Renal cortex interstitium (tissue), 11 donors: ENCODE data around the gene TEX54. TPM values are rescaled to one million over a fixed set of nuclear protein-coding genes. Genes with fewer than 3 reads are reported as not detected.

Experiments
- DNase-seq, 11 donors: peaks; one replicate each; pipeline ENCODE4 v3.0.0-alpha.2; 2013; ENCODE audit warnings: low read depth in 9 of 11, low spot score in 4 of 11; ENCODE audit errors: extremely low read depth in 1 of 11
- polyA plus RNA-seq, 3 donors: library from polyadenylated mRNA; unstranded; fragments of 120-200 nt; gene quantifications; one replicate each; pipeline ENCODE4 v1.2.1, GENCODE V29; 2013; ENCODE audit not compliant: insufficient read length in 3 of 3

Gene TEX54
- polyA plus RNA-seq, 3 donors: 0.42 TPM; not detected in 2

- DNase-seq: no peak
Measured at GRCh38 chr11:62801071-62801470, 31.6 kb downstream of the TEX54 start.

- DNase-seq: no peak
Measured at GRCh38 chr11:62799486-62799885, 33.2 kb downstream of the TEX54 start.

GRCh38 chr11:62796281-62796680, 36.4 kb downstream of the TEX54 start:
- DNase-seq: no peak

- no peak for DNase-seq
Measured at GRCh38 chr11:62794201-62794775, 38.4 kb downstream of the TEX54 start.

GRCh38 chr11:62792202-62792575, 40.5 kb downstream of the TEX54 start:
- DNase-seq: no peak

- DNase-seq: peak in 8 of 11 donors; percentile 62 to 82 (median 76)
Measured at GRCh38 chr11:62791501-62792201, 41.0 kb downstream of the TEX54 start, which contains the start of gene TMEM223. TMEM223 (minus strand) TSS chr11:62792006; CDS start chr11:62791994, 12 bp downstream.

GRCh38 chr11:62789576-62789975, 43.1 kb downstream of the TEX54 start:
- no peak for DNase-seq

GRCh38 chr11:62788991-62789390, 43.6 kb downstream of the TEX54 start:
- DNase-seq: no peak

GRCh38 chr11:62787005-62787759, 45.5 kb downstream of the TEX54 start, which contains the start of gene TMEM179B:
TMEM179B (plus strand) TSS chr11:62787402; CDS start chr11:62787432, 30 bp downstream.
- DNase-seq: peak; percentile 97 to 99 (median 98)

- DNase-seq: peak in 9 of 11 donors; percentile 75 to 89 (median 84)
Measured at GRCh38 chr11:62786318-62787004, 46.2 kb downstream of the TEX54 start.

GRCh38 chr11:62782753-62783152, 49.9 kb downstream of the TEX54 start:
- DNase-seq: no peak

Other genes starting within 250 kb of the TEX54 start
- gene TUT1, start 241.3 kb downstream of the TEX54 start, polyA plus RNA-seq: 10 to 100 TPM; 21.2 to 27.7 (median 23.7) TPM
- 100 to 1,000 TPM in 2 of 3 donors, 10 to 100 TPM in 1; 79.7 to 105 (median 101) TPM for gene MTA2, start 231.0 kb downstream of the TEX54 start, polyA plus RNA-seq
- gene EML3, start 220.1 kb downstream of the TEX54 start, polyA plus RNA-seq: 10 to 100 TPM; 30.5 to 38.5 (median 34.3) TPM
- 1 to 10 TPM; 2.9 to 4.8 (median 3.5) TPM for gene ROM1, start 219.6 kb downstream of the TEX54 start, polyA plus RNA-seq
- 10 to 100 TPM; 20.8 to 42.2 (median 36.5) TPM for gene B3GAT3, start 210.9 kb downstream of the TEX54 start, polyA plus RNA-seq
- gene GANAB, start 186.2 kb downstream of the TEX54 start, polyA plus RNA-seq: 100 to 1,000 TPM; 349 to 398 (median 360) TPM
- 10 to 100 TPM; 18.1 to 22.7 (median 19.2) TPM for gene INTS5, start 179.5 kb downstream of the TEX54 start, polyA plus RNA-seq
- 10 to 100 TPM; 56.8 to 59.1 (median 58.5) TPM for gene C11orf98, start 167.6 kb downstream of the TEX54 start, polyA plus RNA-seq
- gene CSKMT, start 167.5 kb downstream of the TEX54 start, polyA plus RNA-seq: 1 to 10 TPM; 3.8 to 5.9 (median 4.6) TPM
- 10 to 100 TPM in 2 of 3 donors, 1 to 10 TPM in 1; 6.4 to 12.5 (median 10.7) TPM for gene UQCC3, start 161.2 kb downstream of the TEX54 start, polyA plus RNA-seq
- gene LBHD1, start 160.6 kb downstream of the TEX54 start, polyA plus RNA-seq: 1 to 10 TPM; 6.3 to 6.8 (median 6.4) TPM
- gene UBXN1, start 153.8 kb downstream of the TEX54 start, polyA plus RNA-seq: 100 to 1,000 TPM; 147 to 191 (median 164) TPM
- 1 to 10 TPM in 2 of 3 donors, under 1 TPM in 1; 0.75 to 1.3 (median 1.1) TPM for gene LRRN4CL, start 143.3 kb downstream of the TEX54 start, polyA plus RNA-seq
- gene BSCL2, start 125.4 kb downstream of the TEX54 start, polyA plus RNA-seq: 10 to 100 TPM; 60.1 to 70.8 (median 63.0) TPM
- 1 to 10 TPM; 1.4 to 2.6 (median 2.0) TPM for gene GNG3, start 125.2 kb downstream of the TEX54 start, polyA plus RNA-seq
- 10 to 100 TPM; 82.0 to 92.8 (median 92.6) TPM for gene HNRNPUL2, start 105.4 kb downstream of the TEX54 start, polyA plus RNA-seq
- gene TTC9C, start 104.4 kb downstream of the TEX54 start, polyA plus RNA-seq: 10 to 100 TPM; 38.1 to 48.2 (median 41.8) TPM
- 1 to 10 TPM; 7.3 to 8.1 (median 7.5) TPM for gene ZBTB3, start 78.7 kb downstream of the TEX54 start, polyA plus RNA-seq
- gene POLR2G, start 71.3 kb downstream of the TEX54 start, polyA plus RNA-seq: 100 to 1,000 TPM; 133 to 162 (median 156) TPM
- gene TAF6L, start 61.4 kb downstream of the TEX54 start, polyA plus RNA-seq: 10 to 100 TPM; 27.1 to 38.7 (median 33.1) TPM
- gene TMEM179B, start 45.4 kb downstream of the TEX54 start, polyA plus RNA-seq: 10 to 100 TPM; 58.3 to 73.4 (median 71.4) TPM
- gene TMEM223, start 40.8 kb downstream of the TEX54 start, polyA plus RNA-seq: 10 to 100 TPM; 21.8 to 30.6 (median 29.2) TPM
- 100 to 1,000 TPM; 114 to 137 (median 116) TPM for gene NXF1, start 27.4 kb downstream of the TEX54 start, polyA plus RNA-seq
- gene STX5, start 790 bp downstream of the TEX54 start, polyA plus RNA-seq: 10 to 100 TPM; 51.6 to 57.9 (median 56.7) TPM
- 10 to 100 TPM; 33.7 to 48.3 (median 43.5) TPM for gene WDR74, start 6.7 kb upstream of the TEX54 start, polyA plus RNA-seq
- gene SLC3A2, start 48.1 kb upstream of the TEX54 start, polyA plus RNA-seq: 100 to 1,000 TPM; 164 to 215 (median 179) TPM
- gene CHRM1, start 88.5 kb upstream of the TEX54 start, polyA plus RNA-seq: under 1 TPM in 2 of 3 donors, not detected in 1; 0.09 to 0.11 TPM
- 10 to 100 TPM; 19.7 to 36.9 (median 27.0) TPM for gene SLC22A6, start 152.1 kb upstream of the TEX54 start, polyA plus RNA-seq
- gene SLC22A8, start 183.0 kb upstream of the TEX54 start, polyA plus RNA-seq: 10 to 100 TPM; 40.9 to 54.6 (median 53.9) TPM